22Rv1 (cell line): Measurements from ENCODE around the gene RFX3.

Experiments used
- H3K27ac ChIP-seq: fragments of 450-650 bp; 2 replicates; pipeline ENCODE4 v1.5.1; 2017
- CTCF ChIP-seq: fragments of 450-650 bp; IDR thresholded peaks from 2 replicates; pipeline ENCODE4 v1.5.1; 2017; ENCODE audit warnings: mild to moderate bottlenecking
- ZFX ChIP-seq: fragments of 450-650 bp; IDR thresholded peaks from 2 replicates; pipeline ENCODE4 v1.6.1; 2017; ENCODE audit warnings: antibody characterized with exemption, borderline replicate concordance

Gene RFX3

GRCh38 chr9:3434594-3434993 is 91.2 kb downstream of the RFX3 start:
- TF ChIP-seq CTCF (no peak), ZFX (no peak)
- no peak overlapping the region for H3K27ac ChIP-seq

GRCh38 chr9:3433754-3434153 is 92.0 kb downstream of the RFX3 start:
- no peak overlapping the region for H3K27ac ChIP-seq
- no peak for TF ChIP-seq CTCF
- TF ChIP-seq ZFX = no peak

GRCh38 chr9:3433066-3433465 is 92.7 kb downstream of the RFX3 start:
- TF ChIP-seq ZFX (no peak), CTCF (no peak)
- H3K27ac ChIP-seq = no peak overlapping the region

- no peak overlapping the region for H3K27ac ChIP-seq
- TF ChIP-seq CTCF (no peak), ZFX (no peak)
These were observed 93.9 kb downstream of the RFX3 start for GRCh38 chr9:3431890-3432289.

- TF ChIP-seq ZFX (no peak), CTCF (no peak)
These were observed 105.9 kb downstream of the RFX3 start for GRCh38 chr9:3419893-3420292.

GRCh38 chr9:3415906-3416305 is 109.9 kb downstream of the RFX3 start:
- TF ChIP-seq ZFX (no peak), CTCF (no peak)
- no peak overlapping the region for H3K27ac ChIP-seq

More at GRCh38 chr9:3419893-3420292, 105.9 kb downstream of the RFX3 start:
- H3K27ac ChIP-seq = no peak overlapping the region

GRCh38 chr9:3413984-3414383 is 111.8 kb downstream of the RFX3 start:
- H3K27ac ChIP-seq = no peak overlapping the region
- TF ChIP-seq ZFX (no peak), CTCF (no peak)
